Middle frontal gyrus (tissue), 1 donor: ENCODE data around the gene LIFR.

ENCODE experiments used
- DNase-seq: peaks from one replicate; pipeline ENCODE4 v3.0.0-alpha.2; 2015; ENCODE audit warnings: low spot score; ENCODE audit errors: extremely low spot score

The LIFR gene

GRCh38 chr5:38443390-38443789 is 113.1 kb downstream of the LIFR start:
- no peak for DNase-seq

GRCh38 chr5:38442247-38442573 is 114.2 kb downstream of the LIFR start:
- DNase-seq, result no peak

- peak; percentile 88 for DNase-seq
Observed at GRCh38 chr5:38441453-38442246, 114.8 kb downstream of the LIFR start.

GRCh38 chr5:38438757-38439156 is 117.7 kb downstream of the LIFR start:
- no peak for DNase-seq

- no peak for DNase-seq
Observed at GRCh38 chr5:38434966-38435705, 121.3 kb downstream of the LIFR start.

GRCh38 chr5:38433160-38433861 is 123.1 kb downstream of the LIFR start:
- no peak for DNase-seq

- no peak for DNase-seq
Observed at GRCh38 chr5:38431242-38431853, 125.1 kb downstream of the LIFR start.

- DNase-seq, result no peak
Observed at GRCh38 chr5:38426986-38427950, 129.2 kb downstream of the LIFR start.

- DNase-seq, result no peak
Observed at GRCh38 chr5:38426490-38426889, 130.0 kb downstream of the LIFR start.
